Activated CD8-positive, alpha-beta memory T cell treated with anti-CD3 and anti-CD28 coated beads, Interleukin-2, amount 10 ng/mL, durations not matched to agents 7 days and 5 days (primary cell): ENCODE results near the gene CA5B. TPM values are rescaled to one million over a fixed set of nuclear protein-coding genes. Genes with fewer than 3 reads are reported as not detected.
"Not testable (repeated sequence)": the region's sequence is repeated elsewhere in the genome, so short reads cannot be mapped to it uniquely, and the experiment has no call there.

Experiments
- ATAC-seq: fragments of 150-1000 bp; cut with Tn5 transposase; one replicate; pipeline ENCODE4 v1.10.0; 2021; ENCODE audit warnings: moderate library complexity
- CTCF ChIA-PET: fragments of 350-600 bp; sonication (Branson Sonifier 250); formaldehyde crosslinking; loops from one replicate; lab custom pipeline; 2021; ENCODE audit warnings: antibody characterized with exemption; lab: Charles Lee
- DNase-seq: peaks from one replicate; pipeline ENCODE4 v3.0.0-alpha.2; 2020
- H3K27ac Mint-ChIP-seq: one replicate; pipeline ENCODE4 v1.8.0; 2021; ENCODE audit warnings: mild to moderate bottlenecking, mixed read lengths
- H3K27me3 Mint-ChIP-seq: one replicate; pipeline ENCODE4 v1.8.0; 2021; ENCODE audit warnings: mixed read lengths
- H3K36me3 Mint-ChIP-seq: one replicate; pipeline ENCODE4 v1.8.0; 2021; ENCODE audit warnings: mild to moderate bottlenecking, mixed read lengths
- H3K4me1 Mint-ChIP-seq: one replicate; pipeline ENCODE4 v1.8.0; 2021; ENCODE audit warnings: mixed read lengths
- H3K4me3 Mint-ChIP-seq: one replicate; pipeline ENCODE4 v1.8.0; 2021; ENCODE audit warnings: mild to moderate bottlenecking, moderate library complexity, mixed read lengths
- H3K9me3 Mint-ChIP-seq: one replicate; pipeline ENCODE4 v1.8.0; 2022; ENCODE audit warnings: low read depth, mixed read lengths
- total RNA-seq, 2 experiments: library from RNA; stranded (reverse); gene quantifications; one replicate each; pipeline ENCODE4 v1.2.3, GENCODE V29; 2021

CA5B gene
- total RNA-seq, 2 experiments from 2014 or later, result 7.8 to 12.7 TPM

- no peak overlapping the region for H3K4me3 Mint-ChIP-seq
- no peak for ATAC-seq
- H3K27ac Mint-ChIP-seq, result peak overlapping the region; percentile 40
- H3K27me3 Mint-ChIP-seq, result no peaks in the 10 kb centered on the region
- no peak for DNase-seq
- H3K36me3 Mint-ChIP-seq, result peaks cover 43% of the 10 kb centered on the region
- peaks cover 40% of the 10 kb centered on the region for H3K4me1 Mint-ChIP-seq
- no peaks in the 10 kb centered on the region for H3K9me3 Mint-ChIP-seq
- CTCF ChIA-PET, result no interaction called here
Observed at GRCh38 chrX:15812192-15812938, 74.3 kb downstream of the CA5B start.

GRCh38 chrX:15813416-15813815, 75.3 kb downstream of the CA5B start:
- CTCF ChIA-PET, result no interaction called here
- H3K4me3 Mint-ChIP-seq, result no peak overlapping the region
- H3K9me3 Mint-ChIP-seq, result no peaks in the 10 kb centered on the region
- ATAC-seq (no peak), DNase-seq (no peak)
- no peak overlapping the region for H3K27ac Mint-ChIP-seq
- peaks cover 44% of the 10 kb centered on the region for H3K4me1 Mint-ChIP-seq
- H3K36me3 Mint-ChIP-seq, result peaks cover 45% of the 10 kb centered on the region
- no peaks in the 10 kb centered on the region for H3K27me3 Mint-ChIP-seq

- DNase-seq, result no peak
- CTCF ChIA-PET, result interaction anchor here (1.6 kb wide), 1 partner anchor 40 kb away, joined by 5 read pairs; the partner anchor contains the start of gene AP1S2
Observed at GRCh38 chrX:15814771-15815365, 76.8 kb downstream of the CA5B start.

GRCh38 chrX:15815779-15816437, 77.8 kb downstream of the CA5B start:
- ATAC-seq, result peak; percentile 69
- Mint-ChIP-seq H3K36me3 (peaks cover 42% of the 10 kb centered on the region), H3K4me3 (no peak overlapping the region), H3K27ac (peak overlapping the region; percentile 81), H3K4me1 (peaks cover 48% of the 10 kb centered on the region), H3K9me3 (no peaks in the 10 kb centered on the region), H3K27me3 (no peaks in the 10 kb centered on the region)
- DNase-seq, result peak; percentile 53
- CTCF ChIA-PET, result interaction anchor here (1.6 kb wide), 1 partner anchor 39 kb away, joined by 5 read pairs; the partner anchor contains the start of gene AP1S2

More at GRCh38 chrX:15814771-15815365, 76.8 kb downstream of the CA5B start:
- Mint-ChIP-seq H3K27me3 (no peaks in the 10 kb centered on the region), H3K4me1 (peaks cover 44% of the 10 kb centered on the region), H3K9me3 (no peaks in the 10 kb centered on the region), H3K27ac (no peak overlapping the region), H3K36me3 (peaks cover 40% of the 10 kb centered on the region), H3K4me3 (no peak overlapping the region)
- ATAC-seq, result no peak

- ATAC-seq (peak; percentile 16), DNase-seq (no peak)
- Mint-ChIP-seq H3K36me3 (peaks cover 44% of the 10 kb centered on the region), H3K4me3 (no peak overlapping the region), H3K9me3 (no peaks in the 10 kb centered on the region), H3K27me3 (no peaks in the 10 kb centered on the region), H3K27ac (peak overlapping the region; percentile 81), H3K4me1 (peaks cover 48% of the 10 kb centered on the region)
- CTCF ChIA-PET, result interaction anchor here (1.6 kb wide), 1 partner anchor 39 kb away, joined by 5 read pairs; the partner anchor contains the start of gene AP1S2
Observed at GRCh38 chrX:15816438-15816809, 78.4 kb downstream of the CA5B start.

- Mint-ChIP-seq H3K9me3 (no peaks in the 10 kb centered on the region), H3K4me3 (peak overlapping the region; percentile 57), H3K27ac (peak overlapping the region; percentile 81), H3K4me1 (peaks cover 48% of the 10 kb centered on the region), H3K27me3 (no peaks in the 10 kb centered on the region), H3K36me3 (peaks cover 45% of the 10 kb centered on the region)
- CTCF ChIA-PET, result no interaction called here
- DNase-seq, result peak; percentile 76
- ATAC-seq, result peak; percentile 80
Observed at GRCh38 chrX:15816886-15817285, 78.8 kb downstream of the CA5B start.

- H3K9me3 Mint-ChIP-seq, result no peaks in the 10 kb centered on the region
- peaks cover 25% of the 10 kb centered on the region for H3K4me1 Mint-ChIP-seq
- H3K4me3 Mint-ChIP-seq, result no peak overlapping the region
- H3K27me3 Mint-ChIP-seq, result no peaks in the 10 kb centered on the region
- H3K27ac Mint-ChIP-seq, result no peak overlapping the region
- no peak for DNase-seq
- ATAC-seq, result no peak
- peaks cover 36% of the 10 kb centered on the region for H3K36me3 Mint-ChIP-seq
- CTCF ChIA-PET, result no interaction called here
Observed at GRCh38 chrX:15820106-15821073, 82.3 kb downstream of the CA5B start.

- H3K4me3 Mint-ChIP-seq, result no peak overlapping the region
- CTCF ChIA-PET, result no interaction called here
- no peak overlapping the region for H3K27ac Mint-ChIP-seq
- ATAC-seq (no peak), DNase-seq (no peak)
- H3K4me1 Mint-ChIP-seq, result peaks cover 6% of the 10 kb centered on the region
- no peaks in the 10 kb centered on the region for H3K27me3 Mint-ChIP-seq
- H3K36me3 Mint-ChIP-seq, result peaks cover 28% of the 10 kb centered on the region
- H3K9me3 Mint-ChIP-seq, result no peaks in the 10 kb centered on the region
Observed at GRCh38 chrX:15822922-15823321, 84.9 kb downstream of the CA5B start.

- H3K4me1 Mint-ChIP-seq, result no peaks in the 10 kb centered on the region
- CTCF ChIA-PET, result no interaction called here
Observed at GRCh38 chrX:15825936-15826335, 87.9 kb downstream of the CA5B start.

GRCh38 chrX:15829217-15829616, 91.1 kb downstream of the CA5B start:
- Mint-ChIP-seq H3K4me3 (no peak overlapping the region), H3K36me3 (peaks cover 11% of the 10 kb centered on the region), H3K9me3 (no peaks in the 10 kb centered on the region), H3K27ac (no peak overlapping the region), H3K27me3 (no peaks in the 10 kb centered on the region), H3K4me1 (peaks cover 2% of the 10 kb centered on the region)
- CTCF ChIA-PET, result no interaction called here
- no peak for DNase-seq
- ATAC-seq, result no peak

More at GRCh38 chrX:15825936-15826335, 87.9 kb downstream of the CA5B start:
- H3K27me3 Mint-ChIP-seq, result no peaks in the 10 kb centered on the region
- no peak overlapping the region for H3K27ac Mint-ChIP-seq
- H3K9me3 Mint-ChIP-seq, result no peaks in the 10 kb centered on the region
- no peak for ATAC-seq
- no peak overlapping the region for H3K4me3 Mint-ChIP-seq
- H3K36me3 Mint-ChIP-seq, result peaks cover 18% of the 10 kb centered on the region
- DNase-seq, result no peak

- H3K4me3 Mint-ChIP-seq, ATAC-seq, DNase-seq, CTCF ChIA-PET, H3K9me3 Mint-ChIP-seq, H3K27ac Mint-ChIP-seq, H3K4me1 Mint-ChIP-seq, H3K27me3 Mint-ChIP-seq: not testable (repeated sequence)
- peaks cover 11% of the 10 kb centered on the region for H3K36me3 Mint-ChIP-seq
Observed at GRCh38 chrX:15831347-15831746, 93.3 kb downstream of the CA5B start.

- H3K4me3 Mint-ChIP-seq, result no peak overlapping the region
- H3K4me1 Mint-ChIP-seq, result peaks cover 2% of the 10 kb centered on the region
- H3K27me3 Mint-ChIP-seq, result no peaks in the 10 kb centered on the region
- H3K36me3 Mint-ChIP-seq, result peaks cover 4% of the 10 kb centered on the region
- H3K9me3 Mint-ChIP-seq, result no peaks in the 10 kb centered on the region
- CTCF ChIA-PET, result no interaction called here
- ATAC-seq (no peak), DNase-seq (no peak)
- no peak overlapping the region for H3K27ac Mint-ChIP-seq
Observed at GRCh38 chrX:15834053-15834452, 96.0 kb downstream of the CA5B start.
